IPS-18a (cell line): ENCODE results near the gene IL12RB2.

Experiments
- H3K27ac ChIP-seq: one replicate; pipeline ENCODE4 v1.5.1; 2013; ENCODE audit warnings: low read length
- H3K27me3 ChIP-seq: one replicate; pipeline ENCODE4 v1.6.1; 2013; ENCODE audit warnings: mild to moderate bottlenecking, low read length; ENCODE audit not compliant: control insufficient read depth, insufficient read depth
- H3K36me3 ChIP-seq: one replicate; pipeline ENCODE4 v1.6.1; 2013; ENCODE audit warnings: low read depth, low read length; ENCODE audit not compliant: control insufficient read depth
- H3K4me1 ChIP-seq: one replicate; pipeline ENCODE4 v1.6.1; 2013; ENCODE audit warnings: low read depth, low read length; ENCODE audit not compliant: control insufficient read depth
- H3K4me3 ChIP-seq: one replicate; pipeline ENCODE4 v1.5.1; 2013; ENCODE audit warnings: low read length
- H3K9ac ChIP-seq: one replicate; pipeline ENCODE4 v1.6.1; 2013; ENCODE audit warnings: mild to moderate bottlenecking, low read length, moderate library complexity
- H3K9me3 ChIP-seq: one replicate; pipeline ENCODE4 v1.6.1; 2013; ENCODE audit warnings: low read depth, low read length; ENCODE audit not compliant: control insufficient read depth

IL12RB2 gene

GRCh38 chr1:67336157-67336556, 28.5 kb downstream of the IL12RB2 start:
- Histone ChIP-seq H3K4me1 (peaks cover 10% of the 10 kb centered on the region), H3K9me3 (no peaks in the 10 kb centered on the region), H3K9ac (no peak overlapping the region), H3K27me3 (no peaks in the 10 kb centered on the region), H3K36me3 (no peaks in the 10 kb centered on the region), H3K4me3 (no peak overlapping the region), H3K27ac (no peak overlapping the region)

GRCh38 chr1:67336783-67337182, 29.1 kb downstream of the IL12RB2 start:
- Histone ChIP-seq H3K9me3 (no peaks in the 10 kb centered on the region), H3K4me3 (no peak overlapping the region), H3K27ac (no peak overlapping the region), H3K27me3 (no peaks in the 10 kb centered on the region), H3K36me3 (no peaks in the 10 kb centered on the region), H3K4me1 (peaks cover 14% of the 10 kb centered on the region), H3K9ac (no peak overlapping the region)

DNA sequence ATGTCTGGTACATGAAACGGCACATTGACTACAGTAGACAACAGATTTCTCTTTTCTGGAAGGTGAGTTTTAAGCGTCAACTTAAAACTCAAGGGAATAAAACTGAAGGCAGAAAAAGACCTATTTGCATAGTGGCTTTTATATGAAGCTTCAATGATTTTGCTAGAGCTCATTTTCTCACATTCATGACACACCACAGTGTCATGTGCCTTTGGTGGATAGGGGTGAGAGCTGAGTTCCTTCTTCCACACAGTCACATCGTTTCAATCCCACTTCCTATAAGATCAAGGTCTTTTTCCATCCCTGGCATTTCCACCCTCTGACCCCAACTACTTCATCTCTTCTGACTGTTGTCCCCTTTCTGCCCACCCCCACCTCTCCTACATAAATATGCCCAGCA, 31.0 kb downstream of the IL12RB2 start:
- H3K4me1 ChIP-seq = peaks cover 6% of the 10 kb centered on the region
- no peaks in the 10 kb centered on the region for H3K9me3 ChIP-seq
- no peaks in the 10 kb centered on the region for H3K27me3 ChIP-seq
- H3K36me3 ChIP-seq = no peaks in the 10 kb centered on the region
- no peak overlapping the region for H3K27ac ChIP-seq
- H3K9ac ChIP-seq = no peak overlapping the region
- no peak overlapping the region for H3K4me3 ChIP-seq

GRCh38 chr1:67339623-67340343, 32.1 kb downstream of the IL12RB2 start:
- H3K4me3 ChIP-seq = no peak overlapping the region

DNA sequence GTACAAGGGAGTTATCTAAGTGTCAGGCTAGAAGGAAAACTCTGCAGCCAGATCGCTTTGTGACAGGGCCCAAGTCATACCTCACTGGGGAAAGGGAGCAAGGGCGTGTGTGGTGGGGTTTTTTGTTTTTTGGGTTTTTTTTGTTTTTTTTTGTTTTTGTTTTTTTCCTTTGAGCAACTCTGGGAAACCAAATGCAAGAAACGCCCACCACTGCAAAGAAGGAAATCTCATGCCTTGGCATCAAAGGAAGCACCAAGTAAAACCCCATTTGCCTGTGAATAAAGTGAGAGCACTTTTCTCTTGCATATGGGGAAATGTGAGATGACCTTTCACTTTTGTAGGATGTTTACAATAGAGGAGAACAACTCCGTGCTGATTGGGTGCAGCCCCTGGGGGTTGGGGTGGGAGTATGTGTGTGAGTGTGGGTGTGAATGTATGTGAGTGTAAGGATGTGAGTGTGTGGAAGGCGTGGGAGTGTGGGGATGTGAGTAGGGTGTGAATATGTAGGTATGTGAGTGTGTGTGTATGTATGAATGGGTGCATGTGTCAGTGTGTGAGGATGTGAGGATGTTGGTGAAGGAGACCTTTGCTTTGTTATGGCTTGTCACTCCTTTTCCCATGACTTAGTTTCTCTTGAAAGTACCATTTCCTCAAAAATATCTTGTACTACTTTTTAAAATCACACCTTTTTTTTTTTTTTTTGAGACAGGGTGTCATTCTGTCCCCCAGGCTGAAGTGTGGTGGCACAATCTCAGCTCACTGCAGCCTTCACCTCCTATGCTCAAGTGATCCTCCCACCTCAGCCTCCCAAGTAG, 34.6 kb downstream of the IL12RB2 start:
- Histone ChIP-seq H3K36me3 (no peaks in the 10 kb centered on the region), H3K4me1 (peaks cover 6% of the 10 kb centered on the region), H3K4me3 (no peak overlapping the region), H3K9me3 (no peaks in the 10 kb centered on the region), H3K27me3 (no peaks in the 10 kb centered on the region), H3K27ac (no peak overlapping the region), H3K9ac (no peak overlapping the region)

More at GRCh38 chr1:67339623-67340343, 32.1 kb downstream of the IL12RB2 start:
- Histone ChIP-seq H3K27ac (no peak overlapping the region), H3K36me3 (no peaks in the 10 kb centered on the region), H3K27me3 (no peaks in the 10 kb centered on the region), H3K9ac (no peak overlapping the region), H3K4me1 (peaks cover 6% of the 10 kb centered on the region), H3K9me3 (no peaks in the 10 kb centered on the region)

- Histone ChIP-seq H3K9ac (no peak overlapping the region), H3K4me1 (peaks cover 14% of the 10 kb centered on the region), H3K4me3 (no peak overlapping the region), H3K27ac (no peak overlapping the region), H3K9me3 (no peaks in the 10 kb centered on the region), H3K27me3 (no peaks in the 10 kb centered on the region), H3K36me3 (no peaks in the 10 kb centered on the region)
Measured at GRCh38 chr1:67345556-67345955, 37.9 kb downstream of the IL12RB2 start.

- Histone ChIP-seq H3K9me3 (no peaks in the 10 kb centered on the region), H3K4me1 (peaks cover 8% of the 10 kb centered on the region), H3K36me3 (no peaks in the 10 kb centered on the region), H3K27me3 (no peaks in the 10 kb centered on the region), H3K9ac (no peak overlapping the region), H3K27ac (no peak overlapping the region), H3K4me3 (no peak overlapping the region)
Measured at GRCh38 chr1:67346982-67347381, 39.3 kb downstream of the IL12RB2 start.

DNA sequence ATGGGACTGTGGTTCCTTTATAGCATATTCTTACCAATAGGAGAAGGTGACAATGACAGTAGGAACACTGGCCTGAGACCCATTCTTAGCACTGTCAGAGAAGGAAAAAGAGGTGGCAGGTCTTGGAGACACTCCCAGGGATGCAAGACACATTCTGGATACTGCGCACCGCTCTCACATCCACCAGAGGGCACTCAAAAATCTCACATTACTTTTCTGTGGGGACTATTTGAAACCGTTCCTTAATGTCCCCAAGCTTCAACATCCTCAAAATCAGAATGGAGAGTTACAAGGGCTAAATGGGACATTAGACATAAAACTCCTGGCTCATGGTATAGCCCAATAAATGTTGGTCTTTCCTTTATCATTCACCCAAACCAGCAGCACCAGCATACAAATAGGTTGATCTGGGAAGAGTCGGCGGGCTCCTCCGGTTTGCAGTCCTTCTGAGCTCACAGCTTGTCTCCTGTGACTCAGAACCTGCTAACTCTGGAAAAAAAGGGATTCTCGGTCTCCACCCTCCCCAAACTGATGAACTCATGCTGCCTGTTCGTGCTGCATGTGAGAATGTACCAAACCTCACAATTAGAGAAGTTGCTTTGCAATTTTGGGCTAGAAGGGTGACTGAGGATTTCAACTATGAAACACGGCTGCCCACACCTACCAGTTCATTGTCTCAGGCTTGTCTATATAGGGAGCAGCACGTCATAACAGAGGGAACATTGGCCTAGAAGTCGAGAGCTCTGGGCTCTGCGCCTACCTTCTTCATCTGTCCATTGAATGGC, 40.2 kb downstream of the IL12RB2 start:
- Histone ChIP-seq H3K4me1 (peaks cover 8% of the 10 kb centered on the region), H3K9me3 (no peaks in the 10 kb centered on the region), H3K4me3 (no peak overlapping the region), H3K27me3 (no peaks in the 10 kb centered on the region), H3K27ac (no peak overlapping the region), H3K36me3 (no peaks in the 10 kb centered on the region), H3K9ac (no peak overlapping the region)

DNA sequence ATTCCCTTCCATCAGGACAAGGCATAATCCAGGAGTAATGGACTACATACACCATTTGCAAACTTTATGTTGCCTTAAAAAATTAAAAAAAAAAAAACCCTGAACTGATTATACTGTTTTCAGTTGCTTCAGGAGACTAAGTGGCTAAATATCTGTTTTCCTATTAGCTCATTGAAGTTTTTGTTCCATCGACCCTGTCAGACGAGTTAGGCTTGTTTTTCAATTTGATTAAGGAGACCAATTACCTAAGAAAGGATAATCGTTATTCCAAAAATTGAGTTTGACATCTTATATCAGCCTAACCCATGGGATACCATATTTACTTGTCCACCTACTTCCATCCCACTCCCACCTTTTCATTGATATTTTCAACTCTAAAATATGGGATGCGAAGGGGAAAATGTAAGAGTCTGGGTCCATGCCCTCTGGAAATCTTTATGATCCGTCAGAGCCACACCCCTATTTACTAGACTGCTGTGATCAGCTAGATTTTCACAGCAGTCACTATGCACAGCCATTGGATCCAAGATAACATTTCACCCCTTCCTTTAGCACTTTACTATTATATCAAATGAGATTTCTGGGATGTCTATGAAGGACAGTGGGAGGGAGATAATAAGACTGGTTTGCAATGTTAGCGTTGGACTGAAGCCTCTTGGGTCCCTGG, 41.0 kb downstream of the IL12RB2 start:
- Histone ChIP-seq H3K4me3 (no peak overlapping the region), H3K9me3 (no peaks in the 10 kb centered on the region), H3K27ac (no peak overlapping the region)

GRCh38 chr1:67350783-67351182, 43.1 kb downstream of the IL12RB2 start:
- H3K9ac ChIP-seq = no peak overlapping the region
- H3K36me3 ChIP-seq = no peaks in the 10 kb centered on the region
- peaks cover 8% of the 10 kb centered on the region for H3K4me1 ChIP-seq
- no peaks in the 10 kb centered on the region for H3K9me3 ChIP-seq
- no peak overlapping the region for H3K4me3 ChIP-seq
- H3K27me3 ChIP-seq = no peaks in the 10 kb centered on the region
- H3K27ac ChIP-seq = no peak overlapping the region

More for the DNA sequence above, 41.0 kb downstream of the IL12RB2 start:
- no peaks in the 10 kb centered on the region for H3K27me3 ChIP-seq
- H3K4me1 ChIP-seq = peaks cover 8% of the 10 kb centered on the region
- no peak overlapping the region for H3K9ac ChIP-seq
- no peaks in the 10 kb centered on the region for H3K36me3 ChIP-seq

DNA sequence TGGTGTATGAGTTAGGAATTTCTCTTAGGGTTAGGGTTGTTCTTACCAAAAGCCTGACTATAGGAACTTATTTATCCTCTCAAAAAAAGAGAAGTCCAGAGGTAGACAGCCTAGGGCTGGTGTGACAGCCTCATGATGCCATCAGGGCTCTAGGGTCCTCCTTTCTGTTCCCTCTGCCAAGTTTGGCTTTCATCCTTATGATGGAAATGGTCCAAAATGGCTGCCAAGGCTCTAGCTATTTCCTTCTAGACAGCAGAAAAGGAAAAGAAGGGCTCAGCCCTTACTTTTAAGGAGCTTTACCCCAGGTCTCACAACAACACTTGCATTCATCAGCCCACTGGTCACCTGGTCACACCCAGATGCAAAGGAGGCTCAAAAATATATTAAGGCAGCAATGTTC, 44.5 kb downstream of the IL12RB2 start:
- no peaks in the 10 kb centered on the region for H3K27me3 ChIP-seq
- H3K36me3 ChIP-seq = no peaks in the 10 kb centered on the region
- H3K9me3 ChIP-seq = no peaks in the 10 kb centered on the region
- H3K9ac ChIP-seq = no peak overlapping the region
- H3K4me3 ChIP-seq = no peak overlapping the region
- H3K4me1 ChIP-seq = peaks cover 8% of the 10 kb centered on the region
- H3K27ac ChIP-seq = no peak overlapping the region
